Ammon's horn (tissue), 1 donor: ENCODE measurements around the gene AGBL4.
"Not testable (repeated sequence)": the region's sequence is repeated elsewhere in the genome, so short reads cannot be mapped to it uniquely, and the experiment has no call there.

Experiments
- DNase-seq: peaks from one replicate; pipeline ENCODE4 v3.0.0-alpha.2; 2016; ENCODE audit warnings: low spot score

The AGBL4 gene

DNA sequence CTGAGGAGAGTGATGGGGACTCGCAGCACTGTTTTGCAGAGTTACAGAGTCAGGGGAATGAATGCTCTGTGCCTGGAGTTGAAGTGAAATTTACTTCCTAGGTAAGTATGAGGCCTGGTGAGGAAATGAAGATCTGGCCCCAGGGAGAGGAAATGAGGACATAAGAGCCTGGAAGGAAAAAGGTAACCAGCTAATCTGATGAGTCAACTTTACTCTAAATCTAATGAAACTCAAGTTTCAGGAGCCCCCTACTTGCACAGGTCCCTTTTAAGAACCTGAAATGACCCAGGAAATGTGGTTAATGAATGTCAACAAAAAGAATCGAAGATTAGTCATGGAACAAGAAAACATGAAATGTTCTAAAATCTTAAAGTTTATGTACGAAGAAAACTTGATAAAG is 599.0 kb downstream of the AGBL4 start:
- DNase-seq = no peak

DNA sequence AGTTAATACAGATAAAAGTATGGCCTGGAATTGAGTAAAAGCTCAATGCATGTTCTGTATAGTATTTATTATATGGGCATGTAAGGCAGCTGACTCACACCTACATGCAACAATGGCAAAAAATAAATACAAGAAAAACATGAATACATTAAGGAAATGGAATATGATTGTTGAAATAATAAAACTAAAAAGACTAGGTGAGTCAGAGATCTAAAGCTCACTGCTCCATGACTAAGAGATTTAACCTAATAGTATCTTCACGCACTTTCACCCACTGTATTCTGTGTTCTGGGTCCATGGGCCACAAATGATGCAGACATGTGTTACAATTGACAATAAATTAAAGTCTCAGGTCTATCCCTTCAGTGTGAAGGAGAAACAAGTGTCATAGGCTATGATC is 607.0 kb downstream of the AGBL4 start:
- no peak for DNase-seq

DNA sequence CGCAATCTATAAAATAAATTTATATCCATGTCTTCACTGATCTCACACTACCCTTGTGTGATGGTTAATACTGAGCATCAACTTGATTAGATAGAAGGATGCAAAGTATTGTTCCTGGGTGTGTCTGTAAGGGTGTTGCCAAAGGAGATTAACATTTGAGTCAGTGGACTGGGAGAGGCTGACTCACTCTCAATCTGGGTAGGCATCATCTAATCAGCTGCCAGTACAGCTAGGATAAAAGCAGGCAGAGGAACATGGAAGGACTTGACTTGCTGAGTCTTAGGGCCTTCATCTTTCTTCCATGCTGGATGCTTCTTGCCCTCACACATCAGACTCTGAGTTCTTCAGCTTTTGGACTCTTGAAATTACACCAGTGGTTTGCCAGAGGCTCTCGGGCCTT is 615.4 kb downstream of the AGBL4 start:
- no peak for DNase-seq

DNA sequence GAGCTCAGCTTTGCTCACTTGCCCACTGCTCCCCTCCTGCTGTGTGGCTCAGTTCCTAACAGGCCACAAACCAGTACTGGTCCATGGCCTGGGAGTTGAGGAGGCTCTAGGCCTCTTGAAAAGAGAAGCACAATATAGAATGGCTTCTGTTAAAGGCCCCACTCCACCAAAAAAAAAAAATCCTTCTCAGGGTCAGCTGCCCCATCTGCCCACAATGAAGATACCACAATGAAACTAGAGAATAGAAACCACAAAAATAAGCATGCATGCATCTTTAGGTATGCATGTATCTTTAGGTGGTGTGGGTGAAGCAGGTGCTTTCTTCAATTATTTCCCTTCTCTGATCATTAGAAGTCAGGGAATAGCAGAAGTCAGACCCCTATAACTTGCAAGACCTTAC is 626.7 kb downstream of the AGBL4 start:
- DNase-seq = no peak

DNA sequence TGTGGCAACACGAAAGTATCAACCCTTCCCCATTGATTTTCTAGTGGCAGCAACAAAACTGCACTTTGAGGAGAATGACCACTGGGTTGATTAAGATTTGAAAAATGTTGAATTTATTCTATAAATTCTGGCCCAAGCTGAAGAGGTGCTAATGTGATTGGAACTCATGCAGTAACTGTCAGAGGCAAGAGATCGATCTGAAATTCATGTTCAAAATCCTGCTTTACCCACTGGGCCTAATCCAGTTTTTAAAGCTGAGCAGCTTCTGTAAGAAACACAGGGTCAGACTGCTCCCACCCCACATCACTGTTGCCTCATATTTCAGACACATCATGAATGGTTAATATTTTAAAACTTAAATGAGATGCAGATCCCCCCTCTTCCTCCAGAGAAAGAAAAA is 629.6 kb downstream of the AGBL4 start:
- DNase-seq = no peak

DNA sequence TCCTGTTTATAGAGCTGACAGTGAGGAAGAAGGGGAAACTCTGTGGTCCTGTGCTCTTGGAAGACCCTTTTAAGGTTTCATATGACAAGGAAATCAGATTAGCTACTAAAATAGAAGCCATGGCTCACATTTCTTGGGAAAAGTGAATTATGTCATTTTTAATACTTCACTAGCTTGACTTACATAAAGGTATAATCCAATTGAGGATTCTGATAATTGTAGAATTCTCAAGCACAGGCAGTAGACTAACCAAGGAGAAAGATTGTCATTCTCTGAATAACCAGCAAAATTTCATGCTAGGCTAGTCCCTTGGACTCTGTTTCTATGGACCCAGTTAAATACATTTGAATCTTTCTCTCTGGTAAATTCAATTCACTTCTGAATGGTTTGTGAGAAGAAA is 634.1 kb downstream of the AGBL4 start:
- DNase-seq = no peak

DNA sequence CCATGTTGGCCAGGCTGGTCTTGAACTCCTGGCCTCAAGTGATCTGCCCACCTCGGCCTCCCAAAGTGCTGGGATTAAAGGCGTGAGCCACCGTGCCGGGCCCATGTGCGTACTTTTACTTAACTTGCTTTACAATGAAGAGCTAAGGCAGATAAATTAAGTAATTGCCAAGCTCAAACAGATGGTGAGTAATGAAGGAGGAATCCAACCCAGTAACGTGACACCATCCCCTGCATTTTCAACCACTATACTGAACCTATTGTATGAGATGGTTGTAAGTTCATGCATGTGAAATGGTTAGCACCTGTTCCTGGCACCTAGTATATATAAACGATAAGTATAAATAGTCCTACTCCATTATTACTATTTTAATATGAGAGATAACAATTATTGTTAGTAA is 659.1 kb downstream of the AGBL4 start:
- no peak for DNase-seq

DNA sequence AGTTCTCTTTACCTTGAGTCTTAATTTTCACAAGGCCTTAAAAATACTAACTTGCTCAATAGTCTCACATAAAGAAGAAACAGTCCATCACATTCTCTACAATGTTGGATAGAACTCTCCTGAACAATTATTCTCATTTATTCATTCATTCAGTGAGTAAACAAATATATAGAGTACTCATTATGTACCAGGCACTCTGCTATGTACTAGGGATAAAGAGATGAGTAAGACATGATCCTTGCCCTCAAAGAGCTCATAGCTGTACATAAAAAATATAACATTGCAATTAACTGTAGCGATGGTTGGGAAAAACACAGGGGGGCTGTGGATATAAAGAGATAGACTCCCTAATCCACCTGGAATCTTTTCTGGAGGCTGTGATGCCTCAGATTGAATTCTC is 660.1 kb downstream of the AGBL4 start:
- DNase-seq = no peak

DNA sequence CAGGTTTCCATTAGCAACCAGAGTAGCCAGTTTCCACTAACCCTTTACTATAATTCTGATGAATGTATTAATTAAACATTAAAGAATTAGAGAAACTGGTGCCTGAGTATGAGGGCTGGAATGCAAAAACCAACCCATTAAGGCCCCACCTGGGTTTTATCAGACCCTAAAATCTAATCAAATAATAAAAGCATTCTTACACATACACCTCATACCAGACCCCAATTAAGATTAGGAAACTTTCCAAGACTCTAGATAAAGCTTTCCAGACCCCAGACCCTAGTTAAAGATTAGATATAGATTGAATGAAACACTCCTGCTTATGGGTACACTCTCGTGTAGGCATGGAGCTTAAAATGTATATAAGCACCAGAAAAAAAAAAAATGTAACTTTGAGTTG is 665.7 kb downstream of the AGBL4 start:
- DNase-seq = no peak

DNA sequence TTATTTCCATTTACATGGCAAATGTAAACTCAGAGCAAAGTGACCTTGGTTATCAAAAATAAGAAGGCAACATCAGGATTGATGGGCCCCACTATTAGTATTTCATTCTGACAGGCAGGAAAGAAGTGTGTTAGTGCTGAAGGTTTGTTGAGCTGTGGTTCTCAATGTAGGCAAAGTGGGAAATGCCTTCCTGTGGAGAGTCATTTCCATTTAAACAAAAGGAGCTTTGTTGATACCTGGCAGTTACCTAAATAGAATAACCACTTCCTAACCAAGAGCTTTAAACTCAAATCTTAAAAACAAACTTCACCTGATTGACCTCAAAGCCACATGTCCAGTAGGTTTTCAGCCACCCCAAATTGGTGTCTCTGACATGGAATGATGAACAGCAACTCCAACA is 667.2 kb downstream of the AGBL4 start:
- DNase-seq = no peak

DNA sequence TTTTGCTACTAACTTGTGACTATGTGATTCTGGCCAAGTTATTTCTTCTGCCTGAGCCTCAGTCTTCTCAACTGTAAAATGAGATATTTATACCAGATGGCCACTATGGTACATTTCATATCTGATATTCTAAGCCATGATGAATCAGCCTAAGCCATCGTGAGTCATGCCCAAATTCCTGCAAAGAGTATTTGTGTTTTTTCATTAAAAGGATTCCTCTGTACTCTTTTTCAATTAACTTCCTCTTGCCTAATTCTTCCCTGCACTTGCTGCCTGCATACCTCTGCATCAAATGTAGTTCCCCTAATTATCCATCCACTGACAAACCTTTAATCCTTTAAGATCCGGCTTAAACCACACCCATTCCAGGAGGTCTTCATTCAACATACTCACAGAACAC is 672.0 kb downstream of the AGBL4 start:
- peak; percentile 13 for DNase-seq

DNA sequence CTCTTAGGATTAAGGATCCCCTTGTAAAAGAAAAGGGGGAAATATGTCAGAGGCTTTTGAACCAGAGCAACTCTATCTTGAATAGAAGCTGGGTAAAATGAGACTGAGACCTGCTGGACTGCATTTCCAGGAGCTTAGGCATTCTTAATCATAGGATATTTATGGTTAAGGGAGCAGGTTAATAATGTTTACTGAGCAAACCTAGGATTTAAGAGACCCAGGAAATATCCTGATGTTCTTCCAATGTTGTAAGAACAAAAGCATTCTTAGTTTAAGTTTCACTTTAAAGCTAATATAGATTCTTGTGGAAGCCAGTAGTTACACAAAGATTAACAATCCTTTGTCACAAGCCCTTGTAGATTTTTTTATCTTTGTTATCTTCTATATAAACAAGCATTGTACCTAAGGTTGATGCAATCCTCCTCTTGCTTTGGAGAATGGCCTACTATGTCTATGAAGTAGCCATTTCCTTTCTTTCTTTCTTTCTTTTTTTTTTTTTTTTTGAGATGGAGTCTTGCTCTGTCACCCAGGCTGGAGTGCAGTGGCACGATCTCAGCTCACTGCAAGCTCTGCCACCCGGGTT is 676.9 kb downstream of the AGBL4 start:
- DNase-seq = no peak

DNA sequence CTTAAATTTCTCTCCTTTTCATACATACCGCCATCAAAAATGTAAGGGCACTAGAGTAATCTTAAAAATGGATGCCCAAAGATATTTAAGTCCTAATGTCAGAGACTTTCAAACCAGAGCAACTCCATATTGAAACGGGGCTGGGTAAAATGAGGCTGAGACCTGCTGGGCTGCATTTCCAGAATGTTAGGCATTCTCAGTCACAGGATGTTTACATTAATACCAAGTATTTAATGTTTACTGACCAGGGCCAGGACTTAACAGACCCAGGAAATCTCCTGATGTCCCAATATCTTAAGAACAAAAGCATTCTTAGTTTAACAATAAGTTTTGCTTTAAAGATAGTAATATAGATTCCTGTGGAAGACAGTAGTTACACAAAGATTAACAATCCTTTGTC is 683.2 kb downstream of the AGBL4 start:
- DNase-seq = no peak

DNA sequence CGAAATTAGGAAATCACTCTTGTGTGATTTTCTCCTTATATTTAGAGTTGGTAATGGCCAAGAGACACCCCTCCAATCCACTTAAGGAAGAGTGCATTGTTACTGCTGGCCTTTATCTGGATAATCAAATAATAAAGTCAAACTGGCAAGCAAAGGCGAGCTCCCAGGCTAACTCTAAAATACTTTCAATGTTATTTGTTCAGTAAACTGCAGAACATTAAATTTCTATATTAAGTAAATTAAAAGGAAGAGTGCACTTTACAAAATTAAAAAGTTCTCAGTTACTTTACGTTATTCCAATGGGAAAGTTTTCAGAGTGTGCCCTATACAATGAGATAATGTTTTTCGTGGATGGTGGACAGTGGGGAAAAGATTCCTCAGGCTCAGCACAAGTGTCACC is 684.7 kb downstream of the AGBL4 start:
- no peak for DNase-seq

DNA sequence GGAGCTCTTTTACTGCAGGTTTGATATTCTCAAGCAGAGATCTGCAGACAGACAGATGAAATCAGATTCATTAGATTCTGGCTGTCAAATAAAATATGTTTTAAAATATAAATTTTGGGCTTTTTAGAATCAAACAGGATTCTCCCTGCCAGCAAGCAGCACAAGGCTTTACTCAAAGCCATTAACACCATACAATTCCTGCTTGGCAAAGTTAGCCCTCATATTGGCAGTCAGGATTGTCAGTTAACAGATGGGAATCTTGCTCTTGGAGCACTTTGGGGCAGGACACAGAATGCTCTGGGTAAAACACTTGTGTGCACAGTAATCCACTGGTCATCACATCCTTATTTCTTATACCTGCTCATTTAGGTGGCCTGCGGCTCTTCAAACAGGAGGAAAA is 686.5 kb downstream of the AGBL4 start:
- DNase-seq = no peak

DNA sequence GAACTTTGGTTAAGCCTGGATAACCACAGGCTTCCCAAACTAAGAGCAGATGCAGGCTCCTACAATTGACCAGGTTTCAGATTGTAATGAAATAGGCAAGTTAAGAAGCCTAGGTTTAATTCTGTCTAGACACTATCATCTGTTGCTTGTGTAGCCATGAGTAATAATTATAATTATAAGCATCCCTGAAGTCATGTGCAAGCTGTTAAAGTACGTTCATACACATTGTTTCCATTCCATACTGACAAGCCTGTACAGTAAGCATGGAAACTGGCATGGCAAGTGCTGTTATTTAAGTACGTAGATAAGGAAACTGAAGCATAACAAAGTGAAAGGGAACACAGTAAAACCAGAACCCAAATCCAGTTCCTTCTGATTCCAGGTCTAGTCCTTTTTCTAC is 689.8 kb downstream of the AGBL4 start:
- no peak for DNase-seq

DNA sequence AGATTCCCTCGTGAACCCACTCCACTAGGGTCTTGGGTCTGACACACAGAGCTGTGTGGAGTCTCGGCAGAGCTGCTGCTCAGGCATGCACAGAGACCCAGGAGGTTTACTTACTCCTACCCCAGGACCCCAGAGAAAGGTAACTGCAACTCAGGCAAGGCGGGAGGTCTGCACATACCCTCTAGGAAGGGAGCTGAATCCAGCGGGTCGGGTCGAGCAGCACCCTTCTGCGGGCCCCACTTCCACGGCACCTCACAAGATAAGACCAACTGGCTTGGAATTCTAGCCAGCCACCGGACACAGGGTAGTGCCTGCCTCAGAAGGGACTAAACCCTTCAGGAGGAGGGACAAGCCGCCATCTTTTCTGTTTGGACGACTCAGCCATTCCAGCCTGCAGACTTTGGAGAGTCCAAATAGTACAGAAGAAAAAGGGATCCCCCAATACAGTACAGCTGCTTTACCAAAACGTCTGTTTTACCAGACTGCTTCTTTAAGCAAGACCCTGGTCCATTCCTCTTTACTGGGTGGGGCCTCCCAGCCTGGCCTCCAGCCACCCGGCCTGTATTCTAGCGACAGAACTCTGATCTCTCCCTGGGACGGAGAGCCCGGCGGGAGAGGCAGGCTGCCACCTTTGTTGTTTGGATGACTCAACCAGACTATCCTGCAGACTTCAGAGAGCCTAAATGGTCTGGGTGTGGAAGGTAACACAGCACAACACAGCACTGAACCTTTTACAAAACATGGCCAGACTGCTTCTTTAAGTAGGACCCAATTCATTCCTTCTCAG is 692.5 kb downstream of the AGBL4 start:
- no peak for DNase-seq

DNA sequence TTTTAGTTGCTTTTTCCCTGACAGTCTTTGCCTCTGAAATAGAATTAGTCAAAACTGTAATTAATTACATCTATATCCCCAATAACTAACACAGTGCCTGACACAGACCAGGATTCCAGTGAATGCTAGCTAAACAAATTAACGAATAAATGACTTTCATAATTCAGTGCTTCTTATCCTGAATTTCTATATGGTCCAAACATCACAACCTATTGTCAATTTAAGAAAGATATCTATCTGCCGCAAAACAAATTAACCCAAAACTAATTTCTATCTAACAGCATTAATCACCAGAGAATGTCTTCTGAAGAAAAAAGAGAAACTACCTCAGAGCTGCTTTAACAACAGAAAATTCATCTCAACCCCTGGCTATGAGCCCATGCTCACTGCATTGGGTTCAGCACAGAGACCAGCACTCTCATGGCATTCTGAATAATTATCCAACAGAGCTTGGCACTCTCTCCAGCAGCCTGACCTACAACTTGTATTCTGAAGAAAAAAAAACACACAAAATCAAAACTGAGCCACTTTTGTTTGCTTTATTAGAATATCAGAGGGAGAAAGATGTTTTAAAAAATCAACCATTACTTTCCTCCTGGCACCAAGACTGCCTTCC is 699.7 kb downstream of the AGBL4 start:
- DNase-seq = peak; percentile 47

DNA sequence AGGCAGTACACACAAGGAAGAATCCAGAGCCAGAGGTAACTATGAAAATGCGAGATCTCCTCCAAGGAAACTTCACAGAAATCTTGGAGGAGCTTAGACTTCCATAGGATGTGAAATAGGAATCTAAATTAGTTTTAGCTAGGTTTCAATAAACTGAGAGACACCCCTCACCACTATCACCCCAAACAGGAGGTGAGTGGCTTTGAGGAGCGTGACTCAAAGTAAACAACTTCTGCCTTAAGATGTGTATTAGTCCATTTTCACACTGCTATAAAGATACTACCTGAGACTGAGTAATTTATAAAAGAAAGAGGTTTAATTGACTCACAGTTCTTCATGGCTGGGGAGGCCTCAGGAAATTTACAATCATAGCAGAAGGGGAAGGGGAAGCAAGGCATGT is 703.3 kb downstream of the AGBL4 start:
- not testable (repeated sequence) for DNase-seq

DNA sequence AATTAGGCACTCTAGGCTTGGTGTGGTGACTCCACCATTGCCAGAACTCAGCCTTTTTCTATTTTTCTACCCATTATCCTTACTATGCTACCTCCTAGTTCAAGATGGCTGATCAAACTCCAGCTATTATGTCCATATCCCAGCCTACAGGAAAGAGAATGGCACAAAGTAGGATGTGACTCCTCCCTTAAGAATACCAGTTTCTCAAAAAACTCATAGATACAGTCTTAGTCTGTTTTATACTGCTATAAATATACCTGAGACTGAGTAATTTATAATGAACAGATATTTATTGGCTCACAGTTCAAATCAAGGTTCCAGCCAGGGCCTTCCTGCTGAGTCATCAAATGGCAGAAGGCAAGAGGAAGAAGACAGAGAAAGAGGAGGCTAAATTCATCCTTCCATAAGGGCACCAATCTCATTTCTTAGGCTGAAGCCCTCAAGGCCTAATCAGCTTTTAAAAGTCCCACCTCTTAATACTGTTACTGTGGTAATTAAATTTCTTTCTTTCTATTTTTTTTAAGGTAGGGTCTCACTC is 704.3 kb downstream of the AGBL4 start:
- DNase-seq = no peak

DNA sequence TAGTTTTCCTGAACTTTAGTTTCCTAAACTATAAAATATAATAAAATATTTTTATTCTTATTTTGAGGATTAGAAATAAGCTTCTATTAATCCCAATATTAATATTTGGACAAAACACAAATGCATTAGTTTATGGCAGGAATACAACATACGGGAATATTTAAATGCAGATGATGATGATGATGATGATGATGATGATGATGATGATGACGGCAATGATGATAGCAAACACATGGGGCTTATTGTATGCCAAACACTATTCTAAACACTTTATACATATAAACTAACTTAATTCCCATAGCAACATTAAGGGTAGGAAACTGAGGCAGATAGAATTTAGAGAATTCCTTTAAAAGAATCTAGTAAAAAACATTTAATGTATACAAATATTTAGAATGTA is 705.5 kb downstream of the AGBL4 start:
- DNase-seq = no peak

DNA sequence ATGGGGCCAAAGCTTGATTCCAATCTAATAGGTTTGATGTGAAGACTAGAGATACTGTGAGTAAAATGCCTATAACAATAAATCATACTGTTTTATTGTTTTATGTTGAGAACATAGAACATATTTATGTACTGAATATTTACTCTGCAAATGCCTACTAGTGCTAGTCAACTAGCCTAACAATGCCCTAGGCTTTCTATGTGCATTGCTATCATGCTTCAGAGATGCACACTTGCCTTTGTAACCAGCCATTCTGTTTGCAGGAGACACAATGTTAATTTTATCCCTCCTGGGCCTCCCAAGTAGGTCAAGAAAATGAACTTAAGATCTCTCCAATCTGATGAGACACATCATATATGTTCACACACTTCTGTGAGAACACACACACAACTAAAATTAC is 716.3 kb downstream of the AGBL4 start:
- no peak for DNase-seq

DNA sequence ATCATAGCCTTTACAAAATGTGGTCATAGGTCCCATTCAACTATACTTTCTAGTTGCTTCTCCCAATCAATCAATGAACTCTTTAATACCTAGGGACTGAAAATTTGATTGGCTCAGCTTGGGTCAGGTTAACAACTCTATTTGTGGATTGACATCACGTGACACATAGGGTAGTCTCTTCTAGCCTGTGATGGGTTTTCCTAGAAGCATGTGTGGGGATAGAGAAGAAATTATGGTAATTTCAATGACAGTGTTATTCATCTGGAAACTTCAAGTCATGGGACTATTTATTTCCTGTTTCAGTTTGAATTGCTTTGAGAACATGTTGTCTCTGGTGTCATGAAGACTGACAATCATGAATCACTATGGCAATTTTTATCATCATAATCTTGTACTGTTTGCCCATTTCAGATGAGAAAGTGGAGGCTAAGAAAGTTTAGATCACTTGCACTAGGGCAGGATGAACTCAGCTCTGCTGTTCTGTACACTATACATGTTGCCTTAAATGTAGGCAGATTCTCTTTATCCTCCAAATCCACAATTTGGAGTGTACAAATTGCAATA is 717.2 kb downstream of the AGBL4 start:
- DNase-seq = no peak
